ENCODE data around the gene RALY. TPM values are rescaled to one million over a fixed set of nuclear protein-coding genes. Genes with fewer than 3 reads are reported as not detected.

RALY gene
- total RNA-seq, 1 experiment from 2014 or later = 298 TPM

DNA sequence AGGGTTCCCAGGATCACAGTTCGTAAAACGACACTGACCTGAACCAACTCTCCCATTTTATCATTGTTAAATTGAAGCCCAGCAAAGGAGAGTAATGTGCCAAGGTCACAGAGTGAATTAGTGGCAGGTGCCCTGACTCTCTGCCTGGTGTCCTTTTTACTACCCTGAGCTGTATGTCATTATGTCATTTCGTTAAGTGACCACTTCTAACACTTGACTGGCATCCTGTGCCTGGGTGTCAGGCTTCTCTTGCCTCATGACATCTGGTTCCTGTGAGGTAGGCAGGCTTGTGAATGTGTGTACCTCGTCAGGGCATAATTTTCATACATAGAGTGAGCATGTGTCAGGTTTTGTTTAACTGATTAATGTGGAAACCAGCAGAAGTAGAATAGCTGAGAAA is 48.6 kb downstream of the RALY start:
- H3K4me1 Mint-ChIP-seq (ENCODE audit: low read depth, unreplicated experiment) = peaks cover 38% of the 10 kb centered on the region
- H3K27ac Mint-ChIP-seq (ENCODE audit: unreplicated experiment) = no peak overlapping the region
- peaks cover 2% of the 10 kb centered on the region; the same call in 1 of the 2 replicates for H3K36me3 ChIP-seq (ENCODE audit: control insufficient read depth, insufficient read depth, low read length)
- ChIA-PET POLR2A (interaction anchor here (0.5 kb wide), 1 partner anchor 17 kb away, joined by 9 read pairs; no protein-coding TSS in a partner anchor), CTCF (no interaction called here)
- no peaks in the 10 kb centered on the region for H3K9me3 Mint-ChIP-seq (ENCODE audit: unreplicated experiment)
- H3K9me3 ChIP-seq = no peaks in the 10 kb centered on the region
- peaks cover 39% of the 10 kb centered on the region for H3K4me1 ChIP-seq
- no peaks in the 10 kb centered on the region for H3K27me3 Mint-ChIP-seq (ENCODE audit: insufficient read depth, unreplicated experiment)
- BruUV-seq (replicated peaks) = no TSS peak
- peaks cover 21% of the 10 kb centered on the region for H3K36me3 Mint-ChIP-seq (ENCODE audit: insufficient read depth, unreplicated experiment)
- intact Hi-C loops (cut with micrococcal nuclease; ENCODE audit: unreplicated experiment) = no loop called here
- no peak overlapping the region for H3K4me3 Mint-ChIP-seq (ENCODE audit: unreplicated experiment)
- TF ChIP-seq CTCF (IDR thresholded peaks at IDR 0.05; ENCODE audit: insufficient read depth in 1 of 2, low read depth in 1 of 2, low read length in 1 of 2, severe bottlenecking in 1 of 2, unreplicated experiment in 1 of 2) = no peak
- no peak for DNase-seq
- H3K4me3 ChIP-seq (ENCODE audit: low read depth, low read length) = no peak overlapping the region
- H3K27me3 ChIP-seq (replicated peaks; ENCODE audit: control insufficient read depth, insufficient read depth, low read length) = no peaks in the 10 kb centered on the region

DNA sequence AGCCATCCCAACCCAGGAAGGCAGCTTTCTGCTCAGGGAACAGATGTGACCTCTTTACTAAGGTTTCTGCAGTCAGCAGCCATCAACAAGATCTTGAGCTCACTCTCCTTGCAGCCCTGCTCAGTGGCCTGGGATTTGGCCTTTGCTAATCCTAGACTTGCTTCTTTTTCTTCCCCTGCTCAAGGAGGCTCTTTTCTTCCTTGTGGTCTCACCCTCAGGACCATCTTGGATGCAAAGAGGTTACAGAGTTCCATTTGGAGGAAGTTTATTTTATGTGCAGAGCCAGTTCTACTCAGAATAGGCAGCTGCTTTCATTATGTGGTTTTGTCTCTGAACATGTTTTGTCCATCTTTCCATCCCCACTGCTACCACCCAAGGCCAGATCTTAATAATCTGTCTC is 49.3 kb downstream of the RALY start:
- no peak for DNase-seq
- no peaks in the 10 kb centered on the region for H3K27me3 Mint-ChIP-seq (ENCODE audit: insufficient read depth, unreplicated experiment)
- ChIA-PET POLR2A (interaction anchor here (0.5 kb wide), 1 partner anchor 18 kb away, joined by 9 read pairs; no protein-coding TSS in a partner anchor), CTCF (no interaction called here)
- Histone ChIP-seq H3K27me3 (replicated peaks; ENCODE audit: control insufficient read depth, insufficient read depth, low read length) (no peaks in the 10 kb centered on the region), H3K36me3 (ENCODE audit: control insufficient read depth, insufficient read depth, low read length) (peaks cover 3% of the 10 kb centered on the region; the same call in 1 of the 2 replicates), H3K4me3 (ENCODE audit: low read depth, low read length) (no peak overlapping the region), H3K9me3 (no peaks in the 10 kb centered on the region), H3K4me1 (peaks cover 40% of the 10 kb centered on the region)
- no peak overlapping the region for H3K27ac Mint-ChIP-seq (ENCODE audit: unreplicated experiment)
- no peaks in the 10 kb centered on the region for H3K9me3 Mint-ChIP-seq (ENCODE audit: unreplicated experiment)
- BruUV-seq (replicated peaks) = no TSS peak
- no peak overlapping the region for H3K4me3 Mint-ChIP-seq (ENCODE audit: unreplicated experiment)
- peaks cover 36% of the 10 kb centered on the region for H3K4me1 Mint-ChIP-seq (ENCODE audit: low read depth, unreplicated experiment)
- peaks cover 27% of the 10 kb centered on the region for H3K36me3 Mint-ChIP-seq (ENCODE audit: insufficient read depth, unreplicated experiment)
- TF ChIP-seq CTCF (IDR thresholded peaks at IDR 0.05; ENCODE audit: insufficient read depth in 1 of 2, low read depth in 1 of 2, low read length in 1 of 2, severe bottlenecking in 1 of 2, unreplicated experiment in 1 of 2) = no peak
- intact Hi-C loops (cut with micrococcal nuclease; ENCODE audit: unreplicated experiment) = no loop called here

- TF ChIP-seq CTCF (IDR thresholded peaks at IDR 0.05; ENCODE audit: insufficient read depth in 1 of 2, low read depth in 1 of 2, low read length in 1 of 2, severe bottlenecking in 1 of 2, unreplicated experiment in 1 of 2) = no peak
- intact Hi-C loops (cut with micrococcal nuclease; ENCODE audit: unreplicated experiment) = loop anchor here (1.0 kb wide), 1 partner anchor 52 kb away; the partner anchor contains the start of gene RALY
- Histone ChIP-seq H3K4me3 (ENCODE audit: low read depth, low read length) (no peak overlapping the region), H3K27me3 (replicated peaks; ENCODE audit: control insufficient read depth, insufficient read depth, low read length) (no peaks in the 10 kb centered on the region), H3K9me3 (no peaks in the 10 kb centered on the region), H3K4me1 (peaks cover 42% of the 10 kb centered on the region), H3K36me3 (ENCODE audit: control insufficient read depth, insufficient read depth, low read length) (peaks cover 1% of the 10 kb centered on the region; the same call in 1 of the 2 replicates)
- BruUV-seq (replicated peaks) = TSS peak; percentile 54
- peaks cover 27% of the 10 kb centered on the region for H3K36me3 Mint-ChIP-seq (ENCODE audit: insufficient read depth, unreplicated experiment)
- peaks cover 32% of the 10 kb centered on the region for H3K4me1 Mint-ChIP-seq (ENCODE audit: low read depth, unreplicated experiment)
- no peak overlapping the region for H3K4me3 Mint-ChIP-seq (ENCODE audit: unreplicated experiment)
- peak in 1 of 2 experiments; percentile 32 for DNase-seq
- H3K27me3 Mint-ChIP-seq (ENCODE audit: insufficient read depth, unreplicated experiment) = no peaks in the 10 kb centered on the region
- H3K9me3 Mint-ChIP-seq (ENCODE audit: unreplicated experiment) = no peaks in the 10 kb centered on the region
- POLR2A ChIA-PET = interaction anchor here (1.3 to 1.9 kb wide), 2 partner anchors 52 to 67 kb away, joined by 5 to 19 read pairs; partner anchors contain the start of genes EIF2S2 and RALY
- CTCF ChIA-PET = interaction anchor here (1.9 kb wide), 1 partner anchor 24 kb away, joined by 7 read pairs; no protein-coding TSS in a partner anchor
- peak overlapping the region; percentile 17 for H3K27ac Mint-ChIP-seq (ENCODE audit: unreplicated experiment)
These were observed 51.6 kb downstream of the RALY start for GRCh38 chr20:34045294-34045693.

All from Caco-2 (cell line).